Kidney capillary endothelial cell (primary cell): ENCODE data around the gene FGF14.

ENCODE experiments used
- DNase-seq: peaks from one replicate; pipeline ENCODE4 v3.0.0-alpha.2; 2018; ENCODE audit warnings: low spot score

Gene FGF14

DNA sequence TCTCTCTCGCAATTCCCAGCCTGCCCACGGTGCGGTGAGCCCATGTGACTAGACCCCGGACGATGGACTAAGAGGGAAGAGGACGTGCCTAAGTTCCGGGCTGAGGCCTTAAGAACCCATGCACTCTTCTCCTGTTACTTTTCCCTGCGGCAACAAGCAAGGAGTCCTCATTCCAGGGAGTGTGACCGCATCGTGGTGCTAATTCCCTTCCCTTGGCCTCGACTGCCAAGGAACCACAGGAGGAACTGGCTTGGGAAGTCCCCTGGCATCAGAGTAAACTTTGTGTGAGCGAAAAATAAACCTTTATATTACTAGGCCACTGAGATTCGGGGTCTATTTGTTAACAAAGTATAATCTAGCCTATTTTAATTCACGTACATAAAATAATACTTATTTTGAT, 34.0 kb downstream of the FGF14 start:
- no peak for DNase-seq

DNA sequence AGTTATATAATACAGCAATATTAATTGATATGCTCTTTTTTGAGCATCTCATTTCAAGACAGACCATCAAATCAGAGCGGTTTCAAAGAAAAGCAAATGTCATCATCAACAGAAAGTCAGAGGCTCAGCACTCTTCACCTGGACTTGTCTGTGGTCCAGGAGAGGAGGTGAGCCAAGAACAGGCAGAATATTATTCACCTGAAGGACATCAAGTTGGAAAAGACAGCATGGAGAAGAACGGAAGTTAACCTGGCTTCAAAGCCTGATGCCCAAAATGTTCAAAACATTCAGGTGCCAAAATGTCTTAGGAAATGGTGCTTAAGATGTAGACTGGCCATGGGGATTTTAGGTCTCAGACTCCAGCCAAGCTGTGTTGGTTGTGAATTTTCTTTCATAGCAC, 40.7 kb downstream of the FGF14 start:
- no peak for DNase-seq

- DNase-seq, result no peak
Observed at GRCh38 chr13:102359264-102359663, 42.6 kb downstream of the FGF14 start.

DNA sequence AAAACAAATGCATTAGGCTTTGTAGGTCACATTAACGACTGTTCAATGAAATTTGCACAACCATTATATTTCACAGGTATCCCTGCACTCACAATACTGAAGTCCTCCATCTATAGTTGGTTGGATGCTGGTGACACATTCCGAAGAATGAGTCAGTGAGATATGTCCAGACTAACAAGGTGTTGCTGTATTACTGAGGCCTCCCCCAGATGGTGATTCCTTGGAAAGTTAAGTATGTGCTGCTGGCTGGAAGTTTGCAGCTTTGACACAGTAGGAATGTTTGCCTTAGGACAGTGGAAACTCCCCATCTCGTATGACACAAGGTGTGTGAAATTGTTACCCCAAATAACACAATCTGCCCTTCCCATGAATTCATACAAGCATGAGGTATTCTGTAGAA, 46.6 kb downstream of the FGF14 start:
- no peak for DNase-seq

DNA sequence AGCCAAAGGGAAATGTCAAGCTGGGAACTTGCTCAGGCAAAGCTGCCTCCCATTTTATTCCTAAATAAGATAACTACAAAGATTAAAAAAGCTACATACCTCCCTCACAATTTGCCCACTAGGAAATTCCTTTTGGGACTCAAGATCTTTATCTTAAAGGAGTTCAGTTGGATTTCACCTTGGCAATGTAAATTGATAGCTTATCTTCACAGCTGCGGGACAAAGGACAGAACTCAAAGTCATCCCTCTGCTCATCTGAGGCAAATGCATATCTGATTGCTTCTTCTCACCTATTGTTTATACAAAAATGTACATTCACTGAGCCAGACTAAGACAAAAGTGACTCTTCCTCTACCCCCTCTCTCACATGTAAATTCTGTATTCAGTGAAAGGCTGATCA, 47.8 kb downstream of the FGF14 start:
- DNase-seq, result no peak

DNA sequence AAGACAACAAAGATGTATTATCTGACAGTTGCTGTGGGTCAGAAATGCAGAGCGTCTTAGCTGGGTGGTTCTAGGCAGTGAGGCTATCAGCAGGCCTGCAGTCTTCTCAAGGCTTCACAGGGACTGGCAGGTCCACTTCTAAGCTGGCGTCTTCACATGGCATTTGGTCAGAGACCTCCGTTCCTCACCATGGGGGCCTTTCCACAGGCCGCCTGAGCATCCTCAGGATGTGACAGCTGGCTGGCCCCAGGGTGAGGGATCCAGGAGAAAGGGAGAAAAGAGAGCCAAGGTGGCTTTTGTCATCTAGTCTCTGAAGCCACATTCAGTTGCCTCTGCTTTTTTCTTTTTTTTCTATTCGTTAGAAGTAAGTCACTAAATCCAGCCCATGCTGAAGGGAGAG, 50.3 kb downstream of the FGF14 start:
- no peak for DNase-seq

DNA sequence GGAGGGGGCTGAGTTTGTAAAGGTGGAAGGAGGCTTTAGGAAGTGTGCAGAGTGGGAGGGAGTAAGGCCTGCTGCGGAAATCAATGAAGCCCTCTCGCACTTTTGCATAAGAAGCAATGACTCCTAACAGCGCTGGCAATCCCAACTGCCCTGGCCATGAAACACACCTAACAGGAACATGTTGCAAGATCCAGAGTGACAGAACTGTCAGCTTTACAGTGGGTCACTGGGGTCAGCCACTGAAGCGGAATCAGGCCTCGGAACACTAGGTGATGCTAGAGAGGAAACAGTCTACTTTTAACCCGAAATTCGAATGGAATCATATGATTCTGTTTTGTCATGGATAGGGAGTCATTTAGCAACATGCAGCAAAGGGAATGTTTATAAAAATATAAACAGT, 54.4 kb downstream of the FGF14 start:
- no peak for DNase-seq

GRCh38 chr13:102346769-102347168, 55.1 kb downstream of the FGF14 start:
- no peak for DNase-seq

DNA sequence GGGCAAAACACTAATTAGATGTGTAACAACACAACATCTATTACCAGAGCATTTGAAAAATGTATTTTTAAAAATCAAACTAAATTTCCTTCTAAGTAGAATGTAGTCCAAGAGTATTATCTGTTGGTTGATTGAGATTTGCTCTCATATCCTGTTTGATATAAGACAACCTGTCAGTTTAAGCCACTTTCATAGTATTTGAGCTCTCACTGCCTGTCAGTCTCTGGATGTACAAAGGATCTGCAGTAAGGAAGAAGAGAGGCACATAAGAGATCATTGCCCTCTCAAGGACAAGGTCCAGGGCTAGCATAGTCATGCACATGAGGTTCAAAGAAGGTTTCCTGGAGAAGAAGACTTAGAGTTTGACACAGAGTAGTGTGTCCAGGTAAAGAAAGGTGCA, 57.4 kb downstream of the FGF14 start:
- DNase-seq, result no peak

- DNase-seq, result no peak
Observed at GRCh38 chr13:102333320-102334198, 68.3 kb downstream of the FGF14 start.

DNA sequence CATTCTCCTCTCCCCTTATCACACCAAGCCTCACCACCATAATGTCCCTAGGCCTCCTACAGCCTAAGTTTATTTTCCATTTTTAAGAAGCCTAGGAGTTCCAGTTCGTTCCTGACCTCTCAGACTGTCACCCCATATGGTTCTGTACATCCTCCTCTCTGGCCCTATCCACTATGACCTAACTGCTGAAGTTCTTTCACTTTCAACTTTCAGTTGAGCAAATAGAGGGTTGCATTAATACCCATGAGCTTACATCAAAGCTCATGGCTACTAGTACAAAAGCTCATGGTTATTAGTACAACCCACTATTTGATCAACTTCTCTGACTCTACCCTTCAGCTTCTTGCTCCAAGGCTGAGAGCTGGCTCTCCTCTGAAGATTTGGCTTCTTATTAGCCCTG, 72.9 kb downstream of the FGF14 start:
- DNase-seq, result no peak

DNA sequence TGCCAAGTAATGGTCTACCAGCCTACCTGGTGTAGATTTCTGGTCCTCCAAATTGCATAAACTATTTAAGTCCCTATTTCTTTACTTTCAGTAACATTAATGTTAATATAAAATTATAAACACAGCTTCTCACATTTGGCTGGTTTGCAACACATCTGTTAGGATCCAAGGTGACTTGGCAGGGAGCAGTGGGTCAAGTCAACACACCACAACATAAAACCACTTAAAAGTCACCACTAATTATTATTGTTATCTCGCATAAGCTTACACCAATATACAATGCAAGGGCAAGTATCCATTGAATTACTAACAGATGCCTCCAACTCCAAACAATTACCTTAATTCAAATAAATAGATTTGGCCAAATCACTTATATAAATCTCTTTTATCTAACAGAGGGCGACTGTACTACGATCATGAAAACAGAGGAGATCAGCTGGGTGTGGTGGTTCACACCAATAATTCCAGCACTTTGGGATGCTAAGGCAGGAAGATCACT, 74.7 kb downstream of the FGF14 start:
- no peak for DNase-seq

DNA sequence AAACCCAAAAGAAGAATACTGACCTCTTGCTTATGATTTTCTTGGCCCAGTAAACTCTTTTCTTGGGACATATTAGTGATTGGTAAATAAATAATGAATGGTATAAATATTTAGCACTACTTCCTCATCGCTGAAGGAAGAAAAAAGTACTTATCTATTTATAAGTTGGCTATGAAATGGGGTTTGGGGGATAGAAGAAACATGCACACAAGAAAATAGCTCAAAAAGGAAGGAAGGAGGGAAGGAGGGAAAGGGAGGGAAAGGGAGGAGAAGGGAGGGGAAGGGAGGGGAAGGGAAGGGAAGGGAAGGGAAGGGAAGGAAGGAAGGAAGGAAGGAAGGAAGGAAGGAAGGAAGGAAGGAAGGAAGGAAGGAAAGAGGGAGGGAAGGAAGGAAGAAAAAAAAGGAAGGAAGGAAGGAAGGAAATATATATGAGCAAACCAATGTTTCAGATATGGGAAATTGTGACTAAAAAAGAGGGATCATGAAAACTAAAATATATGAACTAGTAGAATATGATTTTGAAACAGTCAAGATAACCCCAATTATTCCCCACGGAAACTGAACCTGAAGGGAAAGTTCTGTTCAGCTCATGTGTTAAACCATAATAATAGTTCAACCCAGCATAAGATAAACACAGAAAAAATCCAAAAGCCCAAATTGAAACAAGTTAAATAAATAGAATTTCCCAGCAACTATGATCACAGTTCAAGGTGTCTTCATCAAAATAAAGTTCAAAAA, 75.3 kb downstream of the FGF14 start:
- DNase-seq, result no peak

- DNase-seq, result no peak
Observed at GRCh38 chr13:102325321-102325720, 76.5 kb downstream of the FGF14 start.

GRCh38 chr13:102323505-102323904, 78.3 kb downstream of the FGF14 start:
- DNase-seq, result no peak

- DNase-seq, result no peak
Observed at GRCh38 chr13:102323012-102323411, 78.8 kb downstream of the FGF14 start.

DNA sequence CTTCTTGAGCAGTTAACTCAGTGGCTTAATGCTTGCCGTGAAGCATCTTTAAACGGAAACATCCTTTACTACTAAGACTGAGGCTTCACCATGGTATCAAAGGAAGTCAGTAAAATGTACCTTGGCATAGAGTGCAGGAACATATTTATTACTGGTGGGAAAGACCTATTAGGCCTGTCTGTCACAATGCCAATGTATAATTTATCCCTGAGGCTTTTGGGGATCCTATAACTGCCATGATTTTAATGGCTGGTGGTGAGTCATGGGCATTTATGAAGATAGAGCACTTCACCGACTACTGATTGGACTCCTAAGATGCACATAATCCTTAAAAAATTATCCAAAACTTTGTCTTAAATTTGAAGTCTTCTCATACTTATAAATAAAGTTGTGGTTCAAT, 79.6 kb downstream of the FGF14 start:
- no peak for DNase-seq

- no peak for DNase-seq
Observed at GRCh38 chr13:102318233-102318632, 83.6 kb downstream of the FGF14 start.

- no peak for DNase-seq
Observed at GRCh38 chr13:102317593-102317992, 84.3 kb downstream of the FGF14 start.

- no peak for DNase-seq
Observed at GRCh38 chr13:102316732-102317131, 85.1 kb downstream of the FGF14 start.

GRCh38 chr13:102312841-102313240, 89.0 kb downstream of the FGF14 start:
- DNase-seq, result no peak

- no peak for DNase-seq
Observed at GRCh38 chr13:102311901-102312300, 89.9 kb downstream of the FGF14 start.

DNA sequence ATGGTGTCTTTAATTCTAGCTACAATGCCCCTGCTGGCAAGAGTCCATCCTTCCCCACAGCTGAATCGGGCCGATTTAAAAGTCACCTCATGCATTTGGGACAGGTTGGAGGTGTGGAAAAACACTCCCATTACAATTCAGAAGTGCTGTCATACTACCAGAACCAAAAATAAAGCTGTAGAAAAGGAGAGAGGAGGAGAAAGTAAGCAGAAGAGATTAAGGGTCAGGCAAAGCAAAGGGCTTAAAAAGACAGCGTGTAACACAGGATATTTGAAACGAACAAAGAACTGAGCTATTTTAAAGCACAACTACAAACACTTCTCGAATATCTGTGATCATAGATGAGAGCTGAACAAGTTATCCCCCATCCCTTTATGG, 90.4 kb downstream of the FGF14 start:
- DNase-seq, result no peak
